HL-60/S4 treated with retinoic acid at 250 ng/mL for 4 days and 3 days (cell line): Measurements from ENCODE around the gene DNAJB12.
"Not testable (repeated sequence)": the region's sequence is repeated elsewhere in the genome, so short reads cannot be mapped to it uniquely, and the experiment has no call there.

ENCODE experiments used
- in situ Hi-C: fragments of 300-500 bp; cut with MboI; formaldehyde crosslinking; loops from 2 replicates; pipeline ENCODE4 v1.7.0; 2022; ENCODE audit warnings: low sequenced_read_pairs

DNAJB12 gene

DNA sequence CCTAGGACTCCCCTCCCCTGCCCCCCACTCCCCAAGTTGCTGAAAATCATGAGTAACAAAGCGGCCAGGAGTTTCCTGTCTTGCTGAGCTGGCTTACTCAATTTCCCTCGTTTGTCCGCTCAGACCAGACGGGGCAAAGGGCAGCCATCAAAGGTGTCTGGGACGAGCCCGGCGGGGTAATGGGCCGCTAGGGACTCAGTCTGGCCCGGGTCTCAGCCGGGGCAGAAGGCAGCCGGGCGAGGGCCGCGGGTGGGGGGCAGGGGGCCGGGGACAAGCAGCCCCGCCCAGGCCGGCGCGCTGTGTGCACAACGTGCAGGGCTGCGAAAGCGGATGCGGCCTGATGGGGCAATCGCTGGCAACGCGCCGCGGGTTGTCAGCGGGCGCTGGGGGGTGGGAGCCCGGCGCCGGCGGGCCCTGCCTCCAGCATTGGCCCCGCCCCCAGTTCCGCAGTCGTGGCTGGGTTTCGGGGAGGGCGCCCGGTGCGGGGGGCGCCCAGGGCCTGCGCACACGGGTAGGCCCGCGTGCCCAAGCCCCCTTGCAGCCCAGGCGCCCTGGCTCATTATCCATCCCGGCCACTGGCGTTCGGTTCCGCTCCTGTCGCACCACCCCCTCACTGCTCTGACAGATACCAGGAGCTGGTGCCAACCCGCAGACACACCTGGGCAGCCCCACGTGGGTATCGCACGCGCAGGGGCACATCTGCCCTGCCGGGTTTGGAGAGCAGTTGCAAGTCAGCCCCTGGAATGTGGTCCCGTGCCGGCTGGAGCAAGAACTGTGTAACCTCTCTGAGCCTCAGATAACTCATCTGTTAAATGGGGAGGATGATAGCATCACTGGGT is 35.1 kb downstream of the DNAJB12 start:
- in situ Hi-C loops = loop anchor here (5.0 kb wide), 1 partner anchor 37 kb away; no protein-coding TSS in a partner anchor

- in situ Hi-C loops = loop anchor here (5.0 kb wide), 1 partner anchor 36 kb away; no protein-coding TSS in a partner anchor
Observed at GRCh38 chr10:72318418-72319262, 36.1 kb downstream of the DNAJB12 start.

GRCh38 chr10:72316748-72317435 is 37.8 kb downstream of the DNAJB12 start:
- in situ Hi-C loops = loop anchor here (5.0 kb wide), 1 partner anchor 35 kb away; no protein-coding TSS in a partner anchor

- in situ Hi-C loops = loop anchor here (5.0 kb wide), 1 partner anchor 34 kb away; no protein-coding TSS in a partner anchor
Observed at GRCh38 chr10:72316386-72316700, 38.4 kb downstream of the DNAJB12 start.

GRCh38 chr10:72315611-72316385 is 38.9 kb downstream of the DNAJB12 start:
- in situ Hi-C loops = loop anchor here (5.0 kb wide), 1 partner anchor 33 kb away; no protein-coding TSS in a partner anchor

- in situ Hi-C loops = loop anchor here (5.0 kb wide), 1 partner anchor 33 kb away; no protein-coding TSS in a partner anchor
Observed at GRCh38 chr10:72315054-72315453, 39.7 kb downstream of the DNAJB12 start.

- in situ Hi-C loops = no loop called here
Observed at GRCh38 chr10:72314263-72314662, 40.5 kb downstream of the DNAJB12 start.

GRCh38 chr10:72312865-72313391 is 41.8 kb downstream of the DNAJB12 start:
- in situ Hi-C loops = no loop called here

GRCh38 chr10:72311667-72312066 is 43.1 kb downstream of the DNAJB12 start:
- in situ Hi-C loops = no loop called here

DNA sequence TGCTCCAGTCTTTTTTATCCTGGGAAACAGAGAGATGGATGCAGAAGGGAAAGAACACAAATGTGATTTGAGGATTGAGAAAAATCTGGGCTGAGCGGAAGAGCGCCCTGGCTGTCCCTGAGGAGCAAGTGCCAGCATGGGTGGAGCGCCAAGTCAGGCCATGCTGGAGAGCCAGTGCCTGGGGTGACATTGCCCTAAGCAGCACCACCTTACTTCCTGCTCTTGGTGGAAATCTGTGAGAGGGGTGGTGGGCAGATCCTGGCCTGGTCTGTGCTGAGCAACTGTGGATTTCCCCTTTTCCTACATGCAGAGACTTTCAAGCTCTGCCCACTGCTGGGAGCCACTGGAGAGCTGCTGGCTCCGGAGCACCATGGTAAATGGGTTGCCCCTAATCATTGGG is 44.1 kb downstream of the DNAJB12 start:
- in situ Hi-C loops = no loop called here

DNA sequence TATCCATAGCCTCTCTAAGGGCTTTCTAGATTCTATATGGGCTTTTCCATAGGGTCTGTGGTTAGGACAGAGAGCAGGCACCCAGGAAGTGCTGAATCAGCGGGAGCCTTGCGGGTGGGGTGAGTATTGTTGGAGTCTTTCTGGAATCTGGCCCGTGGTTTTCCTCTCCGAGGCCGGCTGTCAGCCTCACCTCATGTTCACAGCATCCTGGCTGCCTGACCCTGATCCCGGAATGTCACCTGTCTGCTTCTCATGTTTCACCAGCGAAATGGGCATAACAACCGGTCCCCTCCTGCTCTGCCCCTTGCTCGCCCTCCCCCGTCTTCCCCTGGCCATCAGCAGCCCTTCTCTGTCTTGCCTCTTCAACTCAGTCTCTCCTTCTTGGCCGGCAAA is 44.5 kb downstream of the DNAJB12 start:
- in situ Hi-C loops = no loop called here

DNA sequence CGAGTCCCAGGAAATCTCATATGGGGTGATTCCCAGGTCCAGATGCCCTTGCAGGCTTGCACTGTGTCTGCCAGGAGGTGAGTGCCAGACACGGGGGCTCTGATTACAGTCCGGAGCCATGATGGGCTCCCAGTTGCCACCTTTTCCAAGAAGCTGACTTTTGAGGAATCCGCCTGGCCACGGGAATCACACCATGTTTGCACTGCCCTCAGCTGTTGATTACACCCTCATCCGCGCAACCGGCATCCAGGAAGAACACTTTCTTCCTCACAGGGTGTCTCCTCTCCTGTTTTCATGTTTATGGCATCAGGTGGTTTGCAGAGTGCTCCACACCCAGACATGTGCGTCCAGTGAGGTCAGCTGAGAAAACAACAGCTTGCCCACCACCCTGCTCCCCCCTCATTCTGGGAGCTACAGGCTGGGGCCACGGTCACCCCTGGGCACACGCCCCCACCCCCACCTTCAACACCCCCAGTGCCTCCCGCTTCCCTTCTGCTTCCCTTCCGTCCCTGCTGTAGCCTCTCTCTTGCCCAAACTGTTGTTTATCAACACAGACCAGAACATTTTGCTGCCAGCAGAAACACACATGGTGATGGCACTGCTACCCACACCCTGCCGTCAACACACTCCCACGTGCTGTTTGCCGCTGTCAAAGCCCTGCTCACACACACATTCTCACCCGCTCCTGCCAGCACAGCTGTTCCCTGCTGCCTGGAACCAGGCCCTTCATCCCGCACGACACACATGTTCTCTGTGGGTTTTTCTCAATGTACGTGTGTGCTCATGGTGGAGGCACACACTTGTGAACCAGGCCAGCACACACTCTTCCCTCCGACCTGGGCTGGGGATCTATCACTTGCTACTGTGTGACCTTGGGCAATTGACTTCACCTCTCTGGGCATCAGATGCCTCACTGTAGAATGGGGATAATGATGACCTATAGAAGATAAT is 45.2 kb downstream of the DNAJB12 start:
- in situ Hi-C loops = no loop called here

DNA sequence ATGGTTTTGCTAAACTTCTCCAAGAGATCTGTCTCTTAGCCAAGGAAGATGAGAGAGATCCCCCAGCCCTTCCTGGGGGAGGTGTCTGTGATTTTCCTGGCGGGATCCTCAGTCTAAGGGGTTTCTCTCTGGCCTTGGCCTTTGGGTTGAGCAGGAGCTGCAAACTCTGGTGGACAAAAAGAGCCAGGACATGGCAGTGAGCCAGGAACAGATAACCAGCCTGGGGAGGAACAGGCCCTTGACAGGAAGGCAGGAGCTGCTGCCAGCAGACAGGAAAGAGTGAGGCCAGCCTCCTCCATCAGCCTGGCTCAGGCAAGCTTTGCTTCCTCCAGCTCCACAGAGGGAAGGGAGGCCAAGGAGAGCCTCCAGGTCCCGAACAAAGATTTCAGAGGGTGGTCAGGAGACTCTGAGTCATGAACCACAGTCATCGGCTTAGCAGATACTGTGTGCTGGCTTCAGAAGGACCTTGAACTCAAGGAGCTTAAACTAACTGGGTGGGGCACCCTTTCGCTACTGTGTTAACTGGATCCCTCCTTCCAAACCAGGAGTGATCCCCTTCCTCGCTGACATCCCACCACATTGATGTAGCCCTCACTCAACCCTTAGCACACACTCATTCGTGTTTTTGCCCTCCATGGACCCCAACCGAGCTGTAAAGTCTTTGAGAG is 46.3 kb downstream of the DNAJB12 start:
- in situ Hi-C loops = no loop called here

DNA sequence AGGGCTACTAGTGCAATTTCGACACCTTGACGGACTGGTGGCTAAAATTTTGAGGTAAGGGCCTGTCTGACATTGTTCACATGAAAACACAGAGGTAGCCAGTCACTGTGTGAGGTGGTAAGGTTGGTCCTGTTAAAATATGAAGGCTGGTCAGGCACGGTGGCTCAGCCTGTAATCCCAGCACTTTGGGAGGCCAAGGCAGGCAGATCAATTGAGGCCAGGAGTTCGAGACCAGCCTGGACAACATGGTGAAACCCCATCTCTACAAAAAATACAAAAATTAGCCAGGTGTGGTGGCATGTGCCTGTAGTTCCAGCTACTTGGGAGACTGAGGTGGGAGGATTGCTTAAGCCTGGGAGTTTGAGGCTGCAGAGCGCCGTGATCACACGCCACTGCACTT is 47.0 kb downstream of the DNAJB12 start:
- in situ Hi-C loops = not testable (repeated sequence)

- in situ Hi-C loops = no loop called here
Observed at GRCh38 chr10:72306215-72306760, 48.4 kb downstream of the DNAJB12 start.

GRCh38 chr10:72303424-72304128 is 51.1 kb downstream of the DNAJB12 start:
- in situ Hi-C loops = no loop called here
